Measurements from ENCODE around the gene IL17B.

- TF ChIP-seq, protein P1, sequence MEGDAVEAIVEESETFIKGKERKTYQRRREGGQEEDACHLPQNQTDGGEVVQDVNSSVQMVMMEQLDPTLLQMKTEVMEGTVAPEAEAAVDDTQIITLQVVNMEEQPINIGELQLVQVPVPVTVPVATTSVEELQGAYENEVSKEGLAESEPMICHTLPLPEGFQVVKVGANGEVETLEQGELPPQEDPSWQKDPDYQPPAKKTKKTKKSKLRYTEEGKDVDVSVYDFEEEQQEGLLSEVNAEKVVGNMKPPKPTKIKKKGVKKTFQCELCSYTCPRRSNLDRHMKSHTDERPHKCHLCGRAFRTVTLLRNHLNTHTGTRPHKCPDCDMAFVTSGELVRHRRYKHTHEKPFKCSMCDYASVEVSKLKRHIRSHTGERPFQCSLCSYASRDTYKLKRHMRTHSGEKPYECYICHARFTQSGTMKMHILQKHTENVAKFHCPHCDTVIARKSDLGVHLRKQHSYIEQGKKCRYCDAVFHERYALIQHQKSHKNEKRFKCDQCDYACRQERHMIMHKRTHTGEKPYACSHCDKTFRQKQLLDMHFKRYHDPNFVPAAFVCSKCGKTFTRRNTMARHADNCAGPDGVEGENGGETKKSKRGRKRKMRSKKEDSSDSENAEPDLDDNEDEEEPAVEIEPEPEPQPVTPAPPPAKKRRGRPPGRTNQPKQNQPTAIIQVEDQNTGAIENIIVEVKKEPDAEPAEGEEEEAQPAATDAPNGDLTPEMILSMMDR (IDR thresholded peaks at IDR 0.05; ENCODE audit: low read length) = no peak
- no peak for TF ChIP-seq EZH2 (IDR thresholded peaks at IDR 0.05; ENCODE audit: borderline replicate concordance, low read length)
Observed at GRCh38 chr5:149356391-149356790, 22.7 kb downstream of the IL17B start.
